HEK293 (cell line): ENCODE results near the gene PET100.

ENCODE experiments used
- SETDB1 ChIP-seq: IDR thresholded peaks from one replicate; pipeline ENCODE4 v1.6.1; 2017; ENCODE audit warnings: mild to moderate bottlenecking, low read length, moderate library complexity, mixed read lengths; ENCODE audit not compliant: insufficient read length
- TRIM28 ChIP-seq: IDR thresholded peaks from 2 replicates; pipeline ENCODE4 v1.6.1; 2011; ENCODE audit warnings: low read length, control low read depth, borderline replicate concordance
- ZBTB20 ChIP-seq: fragments of 450-650 bp; formaldehyde crosslinking; IDR thresholded peaks from 2 replicates; pipeline ENCODE4 v1.5.1; 2016; ENCODE audit warnings: missing biosample characterization, missing genetic modification characterization
- ZNF202 ChIP-seq: fragments of 450-650 bp; formaldehyde crosslinking; IDR thresholded peaks from 2 replicates; pipeline ENCODE4 v1.5.1; 2016; ENCODE audit warnings: missing biosample characterization, missing genetic modification characterization, borderline replicate concordance
- ZNF514 ChIP-seq: fragments of 450-650 bp; formaldehyde crosslinking; IDR thresholded peaks from 2 replicates; pipeline ENCODE4 v1.5.1; 2016; ENCODE audit warnings: missing biosample characterization, missing genetic modification characterization
- ZNF843 ChIP-seq: fragments of 450-650 bp; formaldehyde crosslinking; IDR thresholded peaks from 2 replicates; pipeline ENCODE4 v1.5.1; 2016; ENCODE audit warnings: missing biosample characterization, missing genetic modification characterization
- TF ChIP-seq, protein P1 (sequence below): fragments of 450-650 bp; formaldehyde crosslinking; IDR thresholded peaks from 2 replicates; pipeline ENCODE4 v1.5.1; 2016; ENCODE audit warnings: missing biosample characterization, missing genetic modification characterization
- TF ChIP-seq, protein P2 (sequence below): fragments of 450-650 bp; formaldehyde crosslinking; IDR thresholded peaks from 2 replicates; pipeline ENCODE4 v1.5.1; 2016; ENCODE audit warnings: missing biosample characterization, missing genetic modification characterization

DNA sequence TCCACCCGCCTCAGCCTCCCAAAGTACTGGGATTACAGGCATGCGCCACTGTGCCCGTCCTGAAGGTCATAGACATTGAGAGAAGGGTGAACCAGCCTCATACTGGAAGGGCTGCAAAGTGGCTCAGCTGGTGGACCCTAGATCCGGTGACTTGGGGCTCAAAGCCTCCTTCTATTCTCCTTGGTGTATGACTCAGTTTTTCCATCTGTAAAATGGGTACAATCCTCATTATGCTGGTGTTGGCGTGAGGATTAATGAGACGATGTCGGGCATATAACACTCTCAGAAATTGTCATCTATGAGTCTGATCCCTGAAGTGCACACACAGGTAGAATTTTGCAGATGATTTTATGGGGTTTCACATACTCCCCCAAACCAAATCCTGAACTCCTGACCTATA is 39.8 kb upstream of the PET100 start:
- TF ChIP-seq SETDB1 (no peak), ZNF843 (no peak), ZNF202 (tag by site-specific recombination) (no peak), ZNF514 (tag by site-specific recombination) (no peak), TRIM28 (no peak), ZBTB20 (no peak)
- TF ChIP-seq, protein P1, sequence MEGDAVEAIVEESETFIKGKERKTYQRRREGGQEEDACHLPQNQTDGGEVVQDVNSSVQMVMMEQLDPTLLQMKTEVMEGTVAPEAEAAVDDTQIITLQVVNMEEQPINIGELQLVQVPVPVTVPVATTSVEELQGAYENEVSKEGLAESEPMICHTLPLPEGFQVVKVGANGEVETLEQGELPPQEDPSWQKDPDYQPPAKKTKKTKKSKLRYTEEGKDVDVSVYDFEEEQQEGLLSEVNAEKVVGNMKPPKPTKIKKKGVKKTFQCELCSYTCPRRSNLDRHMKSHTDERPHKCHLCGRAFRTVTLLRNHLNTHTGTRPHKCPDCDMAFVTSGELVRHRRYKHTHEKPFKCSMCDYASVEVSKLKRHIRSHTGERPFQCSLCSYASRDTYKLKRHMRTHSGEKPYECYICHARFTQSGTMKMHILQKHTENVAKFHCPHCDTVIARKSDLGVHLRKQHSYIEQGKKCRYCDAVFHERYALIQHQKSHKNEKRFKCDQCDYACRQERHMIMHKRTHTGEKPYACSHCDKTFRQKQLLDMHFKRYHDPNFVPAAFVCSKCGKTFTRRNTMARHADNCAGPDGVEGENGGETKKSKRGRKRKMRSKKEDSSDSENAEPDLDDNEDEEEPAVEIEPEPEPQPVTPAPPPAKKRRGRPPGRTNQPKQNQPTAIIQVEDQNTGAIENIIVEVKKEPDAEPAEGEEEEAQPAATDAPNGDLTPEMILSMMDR: no peak
- TF ChIP-seq, protein P2, sequence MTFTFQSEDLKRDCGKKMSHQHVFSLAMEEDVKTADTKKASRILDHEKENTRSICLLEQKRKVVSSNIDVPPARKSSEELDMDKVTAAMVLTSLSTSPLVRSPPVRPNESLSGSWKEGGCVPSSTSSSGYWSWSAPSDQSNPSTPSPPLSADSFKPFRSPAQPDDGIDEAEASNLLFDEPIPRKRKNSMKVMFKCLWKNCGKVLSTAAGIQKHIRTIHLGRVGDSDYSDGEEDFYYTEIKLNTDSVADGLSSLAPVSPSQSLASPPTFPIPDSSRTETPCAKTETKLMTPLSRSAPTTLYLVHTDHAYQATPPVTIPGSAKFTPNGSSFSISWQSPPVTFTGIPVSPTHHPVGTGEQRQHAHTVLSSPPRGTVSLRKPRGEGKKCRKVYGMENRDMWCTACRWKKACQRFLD (tag by site-specific recombination): no peak
